ENCODE data around the gene TRIM29. TPM values are rescaled to one million over a fixed set of nuclear protein-coding genes. Genes with fewer than 3 reads are reported as not detected.

Gene TRIM29
- total and polyA plus RNA-seq, 2 experiments from 2014 or later, result 0.28 TPM; not detected in 1

- TF ChIP-seq ZNF462 (CRISPR knock-in tag; IDR thresholded peaks at IDR 0.05) (no peak), EZH2phosphoT487 (IDR thresholded peaks at IDR 0.05; ENCODE audit: unreplicated experiment) (no peak), NANOG (IDR thresholded peaks at IDR 0.05; ENCODE audit: borderline replicate concordance) (no peak), STAT1 (IDR thresholded peaks at IDR 0.05; ENCODE audit: unreplicated experiment) (no peak), REST (IDR thresholded peaks at IDR 0.05; ENCODE audit: unreplicated experiment) (no peak), JUNB (IDR thresholded peaks at IDR 0.05; ENCODE audit: unreplicated experiment) (no peak), EZH2 (IDR thresholded peaks at IDR 0.05; ENCODE audit: low read depth, unreplicated experiment) (no peak), CTCF (conservative IDR thresholded peaks at IDR 0.05; ENCODE audit: low read depth in 2 of 2) (no peak), CREB1 (CRISPR knock-in tag; IDR thresholded peaks at IDR 0.05; ENCODE audit: low read depth) (no peak)
These were observed 59.5 kb downstream of the TRIM29 start (continued) for GRCh38 chr11:120078397-120078796.
